DMS79 treated with DMSO at 0.1 percent for 48 hours (cell line): ENCODE measurements around the gene NF1.

Experiments used
- DNase-seq: peaks from one replicate; lab custom pipeline; 2025; lab: John Stamatoyannopoulos, UW

The NF1 gene

GRCh38 chr17:31404028-31404949 is 309.5 kb downstream of the NF1 start:
- DNase-seq = no peak

GRCh38 chr17:31405890-31406371 is 311.2 kb downstream of the NF1 start:
- DNase-seq = no peak

GRCh38 chr17:31408586-31408985 is 313.8 kb downstream of the NF1 start:
- no peak for DNase-seq

GRCh38 chr17:31411707-31412285 is 317.0 kb downstream of the NF1 start:
- DNase-seq = no peak

- no peak for DNase-seq
Observed at GRCh38 chr17:31412511-31412910, 317.7 kb downstream of the NF1 start.

GRCh38 chr17:31413081-31413799 is 318.5 kb downstream of the NF1 start:
- no peak for DNase-seq

- no peak for DNase-seq
Observed at GRCh38 chr17:31413874-31414549, 319.2 kb downstream of the NF1 start.

- no peak for DNase-seq
Observed at GRCh38 chr17:31414550-31414918, 319.8 kb downstream of the NF1 start.

- no peak for DNase-seq
Observed at GRCh38 chr17:31415004-31415454, 320.3 kb downstream of the NF1 start.

GRCh38 chr17:31415640-31416502 is 321.1 kb downstream of the NF1 start:
- DNase-seq = no peak

- no peak for DNase-seq
Observed at GRCh38 chr17:31416503-31416923, 321.7 kb downstream of the NF1 start.

- DNase-seq = no peak
Observed at GRCh38 chr17:31417051-31417792, 322.4 kb downstream of the NF1 start.

- DNase-seq = no peak
Observed at GRCh38 chr17:31418773-31419350, 324.1 kb downstream of the NF1 start.

GRCh38 chr17:31422443-31422842 is 327.7 kb downstream of the NF1 start:
- no peak for DNase-seq

- DNase-seq = no peak
Observed at GRCh38 chr17:31424944-31425281, 330.1 kb downstream of the NF1 start.

- no peak for DNase-seq
Observed at GRCh38 chr17:31425282-31426040, 330.7 kb downstream of the NF1 start.
